CD4-positive, CD25-positive, alpha-beta regulatory T cell (primary cell): ENCODE results near the gene PTGER1. TPM values are rescaled to one million over a fixed set of nuclear protein-coding genes. Genes with fewer than 3 reads are reported as not detected.
A peak's percentile ranks its signal among the peaks of the same experiment; 100 is the strongest.
"Not testable (repeated sequence)": the region's sequence is repeated elsewhere in the genome, so short reads cannot be mapped to it uniquely, and the experiment has no call there.

Experiments
- ATAC-seq, 2 donors: fragments of 150-1000 bp; cut with Tn5 transposase; one replicate each; pipeline ENCODE4 v1.10.0; 2021; ENCODE audit warnings: low read depth in 2 of 2, moderate number of reproducible peaks in 2 of 2, moderate library complexity in 1 of 2
- DNase-seq, 3 donors: peaks; one replicate each; pipeline versions ENCODE4 v3.0.0 to v3.0.0-alpha.2; 2012 to 2022; ENCODE audit warnings: mixed read lengths in 1 of 3
- H3K27ac ChIP-seq: one replicate; pipeline ENCODE4 v1.7.0; 2013; ENCODE audit warnings: mild to moderate bottlenecking, low read length; ENCODE audit not compliant: insufficient read depth, poor library complexity, severe bottlenecking
- H3K27me3 ChIP-seq: one replicate; pipeline ENCODE4 v1.7.0; 2013; ENCODE audit warnings: low read length; ENCODE audit not compliant: control insufficient read depth, insufficient read depth
- H3K36me3 ChIP-seq: one replicate; pipeline ENCODE4 v1.7.0; 2013; ENCODE audit warnings: mild to moderate bottlenecking, low read length, moderate library complexity; ENCODE audit not compliant: control insufficient read depth, insufficient read depth
- H3K4me1 ChIP-seq: 2 replicates; pipeline ENCODE4 v1.7.0; 2013; ENCODE audit warnings: mild to moderate bottlenecking, low read length; ENCODE audit not compliant: insufficient read depth, control insufficient read depth, poor library complexity, severe bottlenecking
- H3K4me3 ChIP-seq: one replicate; pipeline ENCODE4 v1.7.0; 2013; ENCODE audit warnings: low read depth, mild to moderate bottlenecking, low read length, moderate library complexity
- H3K9me3 ChIP-seq, 2 experiments: 1 replicate in 1 of 2; 2 replicates in 1 of 2; pipeline ENCODE4 v1.7.0; 2013; ENCODE audit warnings: low read length in 2 of 2, mild to moderate bottlenecking in 1 of 2, moderate library complexity in 1 of 2; ENCODE audit not compliant: control insufficient read depth in 2 of 2
- H3K27ac Mint-ChIP-seq, 3 donors: one replicate each; pipeline ENCODE4 v1.8.0; 2020 to 2022; ENCODE audit warnings: mild to moderate bottlenecking in 3 of 3, mixed read lengths in 3 of 3, moderate library complexity in 2 of 3
- H3K27me3 Mint-ChIP-seq: one replicate; pipeline ENCODE4 v1.8.0; 2022; ENCODE audit warnings: mild to moderate bottlenecking, mixed read lengths
- H3K36me3 Mint-ChIP-seq: one replicate; pipeline ENCODE4 v1.8.0; 2020; ENCODE audit warnings: mixed read lengths
- H3K4me1 Mint-ChIP-seq, 4 donors: one replicate each; pipeline ENCODE4 v1.8.0; 2020 to 2022; ENCODE audit warnings: mixed read lengths in 4 of 4, mild to moderate bottlenecking in 1 of 4
- H3K4me3 Mint-ChIP-seq, 4 donors: one replicate each; pipeline ENCODE4 v1.8.0; 2020 to 2022; ENCODE audit warnings: mild to moderate bottlenecking in 4 of 4, mixed read lengths in 4 of 4, moderate library complexity in 3 of 4
- H3K9me3 Mint-ChIP-seq, 7 donors: one replicate each; pipeline ENCODE4 v1.8.0; 2020 to 2022; ENCODE audit warnings: mixed read lengths in 7 of 7, mild to moderate bottlenecking in 3 of 7, moderate library complexity in 2 of 7
- polyA plus RNA-seq, 4 donors: library from polyadenylated mRNA; unstranded; fragments of 300-500 nt; fragmentation: Illumina TruSeq; gene quantifications; one replicate each; pipeline ENCODE4 v1.2.3, GENCODE V29; 2021
- total RNA-seq: library from RNA; stranded (reverse); gene quantifications from one replicate; pipeline ENCODE4 v1.2.3, GENCODE V29; 2022

The PTGER1 gene
- total and polyA plus RNA-seq, 5 donors from 2014 or later, result not detected

GRCh38 chr19:14470031-14470876 is 4.9 kb downstream of the PTGER1 start:
- Mint-ChIP-seq H3K9me3 (no peaks in the 10 kb centered on the region), H3K4me3 (no peak overlapping the region), H3K27me3 (peaks cover 18% of the 10 kb centered on the region), H3K36me3 (peaks cover 4% of the 10 kb centered on the region), H3K4me1 (peaks cover 0 to 18% (median 3%) of the 10 kb centered on the region in 4 donors), H3K27ac (no peak overlapping the region)
- DNase-seq (no peak), ATAC-seq (no peak)
- Histone ChIP-seq H3K4me1 (peaks cover 31% of the 10 kb centered on the region), H3K36me3 (peaks cover 36% of the 10 kb centered on the region), H3K27me3 (peaks cover 2% of the 10 kb centered on the region), H3K27ac (no peak overlapping the region), H3K4me3 (no peak overlapping the region), H3K9me3 (no peaks in the 10 kb centered on the region)

- Mint-ChIP-seq H3K4me1 (peaks cover 0 to 3% (median under 1%) of the 10 kb centered on the region in 4 donors), H3K9me3 (no peaks in the 10 kb centered on the region), H3K4me3 (no peak overlapping the region), H3K36me3 (peaks cover 9% of the 10 kb centered on the region), H3K27me3 (peaks cover 6% of the 10 kb centered on the region), H3K27ac (no peak overlapping the region)
- Histone ChIP-seq H3K4me1 (peaks cover 12% of the 10 kb centered on the region), H3K4me3 (no peak overlapping the region), H3K27me3 (no peaks in the 10 kb centered on the region), H3K27ac (no peak overlapping the region), H3K9me3 (no peaks in the 10 kb centered on the region), H3K36me3 (peaks cover 58% of the 10 kb centered on the region)
- DNase-seq (no peak), ATAC-seq (no peak)
These were observed 7.3 kb downstream of the PTGER1 start for GRCh38 chr19:14467816-14468215.

- H3K9me3 ChIP-seq, result no peaks in the 10 kb centered on the region
- H3K27ac ChIP-seq, result no peak overlapping the region
- no peak overlapping the region for H3K27ac Mint-ChIP-seq
These were observed 7.8 kb downstream of the PTGER1 start for GRCh38 chr19:14467391-14467790.

GRCh38 chr19:14463747-14464146 is 11.4 kb downstream of the PTGER1 start:
- H3K9me3 Mint-ChIP-seq, result no peaks in the 10 kb centered on the region
- ATAC-seq, result no peak
- H3K36me3 Mint-ChIP-seq, result peaks cover 19% of the 10 kb centered on the region

More at GRCh38 chr19:14467391-14467790, 7.8 kb downstream of the PTGER1 start:
- no peak overlapping the region for H3K4me3 ChIP-seq
- H3K4me1 ChIP-seq, result peaks cover 8% of the 10 kb centered on the region
- H3K4me3 Mint-ChIP-seq, result no peak overlapping the region
- H3K27me3 Mint-ChIP-seq, result peaks cover 2% of the 10 kb centered on the region
- H3K27me3 ChIP-seq, result no peaks in the 10 kb centered on the region
- no peaks in the 10 kb centered on the region for H3K4me1 Mint-ChIP-seq
- DNase-seq (no peak), ATAC-seq (no peak)
- no peaks in the 10 kb centered on the region for H3K9me3 Mint-ChIP-seq
- H3K36me3 Mint-ChIP-seq, result peaks cover 9% of the 10 kb centered on the region
- H3K36me3 ChIP-seq, result peaks cover 63% of the 10 kb centered on the region

GRCh38 chr19:14462401-14462800 is 12.8 kb downstream of the PTGER1 start:
- H3K27ac ChIP-seq, H3K27ac Mint-ChIP-seq, DNase-seq, H3K4me3 ChIP-seq, H3K27me3 ChIP-seq, H3K27me3 Mint-ChIP-seq, ATAC-seq, H3K9me3 Mint-ChIP-seq, H3K4me1 Mint-ChIP-seq, H3K9me3 ChIP-seq, H3K4me3 Mint-ChIP-seq, H3K4me1 ChIP-seq: not testable (repeated sequence)
- H3K36me3 ChIP-seq, result peaks cover 69% of the 10 kb centered on the region
- H3K36me3 Mint-ChIP-seq, result peaks cover 21% of the 10 kb centered on the region

More at GRCh38 chr19:14463747-14464146, 11.4 kb downstream of the PTGER1 start:
- H3K4me1 Mint-ChIP-seq, result peaks cover 0 to 6% (median 1%) of the 10 kb centered on the region in 4 donors
- no peak overlapping the region for H3K4me3 ChIP-seq
- H3K27ac Mint-ChIP-seq, result no peak overlapping the region
- H3K4me3 Mint-ChIP-seq, result no peak overlapping the region
- no peaks in the 10 kb centered on the region for H3K27me3 Mint-ChIP-seq
- peaks cover 72% of the 10 kb centered on the region for H3K36me3 ChIP-seq
- H3K27ac ChIP-seq, result no peak overlapping the region
- no peaks in the 10 kb centered on the region for H3K27me3 ChIP-seq
- H3K4me1 ChIP-seq, result no peaks in the 10 kb centered on the region
- H3K9me3 ChIP-seq, result no peaks in the 10 kb centered on the region
- no peak for DNase-seq

- no peak for DNase-seq
- Mint-ChIP-seq H3K36me3 (peaks cover 23% of the 10 kb centered on the region), H3K27me3 (no peaks in the 10 kb centered on the region), H3K27ac (peak overlapping the region in 1 of 3 donors; percentile 0), H3K4me3 (no peak overlapping the region), H3K4me1 (peaks cover 0 to 6% (median 2%) of the 10 kb centered on the region in 4 donors), H3K9me3 (no peaks in the 10 kb centered on the region)
- Histone ChIP-seq H3K27ac (no peak overlapping the region), H3K36me3 (peaks cover 69% of the 10 kb centered on the region), H3K4me1 (no peaks in the 10 kb centered on the region), H3K9me3 (no peaks in the 10 kb centered on the region), H3K4me3 (no peak overlapping the region), H3K27me3 (no peaks in the 10 kb centered on the region)
- no peak for ATAC-seq
These were observed 14.2 kb downstream of the PTGER1 start for GRCh38 chr19:14460935-14461334.

- H3K4me3 ChIP-seq, result no peak overlapping the region
- DNase-seq (no peak), ATAC-seq (no peak)
- peak overlapping the region; percentile 56 to 92 (median 56) for H3K27ac Mint-ChIP-seq
- H3K27me3 ChIP-seq, result no peaks in the 10 kb centered on the region
- no peak overlapping the region for H3K27ac ChIP-seq
- H3K4me3 Mint-ChIP-seq, result no peak overlapping the region
- H3K9me3 Mint-ChIP-seq, result no peaks in the 10 kb centered on the region
- no peaks in the 10 kb centered on the region for H3K4me1 ChIP-seq
- H3K4me1 Mint-ChIP-seq, result peaks cover 0 to 6% (median 2%) of the 10 kb centered on the region in 4 donors
- H3K9me3 ChIP-seq, result no peaks in the 10 kb centered on the region
- H3K36me3 ChIP-seq, result peaks cover 70% of the 10 kb centered on the region
- H3K27me3 Mint-ChIP-seq, result no peaks in the 10 kb centered on the region
- H3K36me3 Mint-ChIP-seq, result peaks cover 25% of the 10 kb centered on the region
These were observed 15.5 kb downstream of the PTGER1 start for GRCh38 chr19:14459703-14460102.

GRCh38 chr19:14452303-14452702 is 22.9 kb downstream of the PTGER1 start:
- peaks cover 0 to 21% (median 7%) of the 10 kb centered on the region in 4 donors for H3K4me1 Mint-ChIP-seq
- DNase-seq, H3K9me3 ChIP-seq, H3K27me3 ChIP-seq, H3K4me1 ChIP-seq, H3K9me3 Mint-ChIP-seq, H3K4me3 ChIP-seq, ATAC-seq, H3K4me3 Mint-ChIP-seq, H3K27me3 Mint-ChIP-seq, H3K27ac ChIP-seq: not testable (repeated sequence)
- H3K36me3 ChIP-seq, result peaks cover 74% of the 10 kb centered on the region
- H3K36me3 Mint-ChIP-seq, result peaks cover 27% of the 10 kb centered on the region
- H3K27ac Mint-ChIP-seq, result peak overlapping the region in 1 of 3 donors; percentile 5
